ENCODE measurements around the gene AKAP13. TPM values are rescaled to one million over a fixed set of nuclear protein-coding genes. Genes with fewer than 3 reads are reported as not detected.

Gene AKAP13
- total RNA-seq, 1 experiment from 2014 or later, result 47.3 TPM

DNA sequence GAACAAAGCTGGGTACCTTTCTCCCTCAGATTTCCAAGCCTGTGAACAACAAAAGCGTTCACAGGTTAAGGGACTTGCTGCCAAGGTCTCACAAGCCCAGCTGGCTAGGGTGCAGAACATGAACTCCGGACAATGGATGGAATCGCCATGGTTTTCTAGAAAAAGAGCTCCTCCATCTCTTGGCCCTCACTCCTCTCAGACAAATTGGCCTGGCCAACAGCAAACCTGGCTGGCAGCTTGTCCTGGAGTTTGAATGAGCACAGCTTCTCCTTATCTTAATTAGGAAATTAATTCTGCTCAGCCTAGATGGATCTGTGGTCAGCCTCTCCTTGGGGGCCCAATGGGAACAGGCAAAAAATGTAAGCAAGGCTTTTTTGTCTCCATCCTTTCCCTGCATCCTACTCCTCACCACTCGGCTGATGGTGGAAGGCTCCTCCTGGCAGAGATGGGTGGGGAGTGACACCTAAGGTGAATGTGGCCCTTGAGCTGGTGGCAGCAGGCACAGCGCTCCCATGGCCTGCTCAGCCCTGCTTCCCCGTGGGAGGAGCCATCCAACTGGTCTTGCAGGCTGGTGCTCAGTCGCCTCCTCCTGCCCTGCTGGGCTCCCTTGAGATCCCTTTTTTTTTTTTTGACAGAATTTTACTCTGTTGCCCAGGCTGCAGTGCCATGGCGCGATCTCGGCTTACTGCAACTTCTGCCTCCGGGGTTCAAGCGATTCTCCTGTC is 408.5 kb downstream of the AKAP13 start:
- Histone ChIP-seq H2BK120ac (ENCODE audit: low read depth, low read length, poor library complexity, severe bottlenecking) (no peak overlapping the region), H2BK12ac (ENCODE audit: insufficient read length, low read depth, low read length) (no peak overlapping the region), H4K91ac (ENCODE audit: insufficient read length, low read depth, low read length) (no peak overlapping the region), H3K79me2 (ENCODE audit: insufficient read depth, low read length) (peaks cover 32% of the 10 kb centered on the region; the same call in 1 of the 2 replicates), H4K5ac (ENCODE audit: insufficient read length, low read depth, low read length) (no peak overlapping the region), H2AK5ac (ENCODE audit: insufficient read length, low read length) (no peak overlapping the region), H3K56ac (ENCODE audit: insufficient read length, low read depth, low read length) (no peak overlapping the region), H3K14ac (ENCODE audit: insufficient read depth, low read length) (no peak overlapping the region), H3K4ac (ENCODE audit: low read depth, low read length) (no peak overlapping the region), H3K9me3 (ENCODE audit: control insufficient read depth, low read depth, low read length) (no peaks in the 10 kb centered on the region), H2AFZ (ENCODE audit: low read length) (no peak overlapping the region), H3K4me1 (ENCODE audit: insufficient read depth, low read length) (peaks cover 14% of the 10 kb centered on the region; the same call in 1 of the 2 replicates), H3K18ac (ENCODE audit: insufficient read length, low read depth, low read length) (no peak overlapping the region), H2BK20ac (ENCODE audit: low read depth, low read length, poor library complexity, severe bottlenecking) (no peak overlapping the region), H3K23ac (ENCODE audit: insufficient read length, low read depth, low read length) (no peak overlapping the region), H3K23me2 (ENCODE audit: insufficient read length, low read depth, low read length, poor library complexity, severe bottlenecking) (peaks cover 6% of the 10 kb centered on the region), H3T11ph (ENCODE audit: low read length) (no peak overlapping the region), H2BK5ac (ENCODE audit: insufficient read length, low read length) (no peak overlapping the region), H3K27me3 (ENCODE audit: insufficient read depth, low read length) (no peaks in the 10 kb centered on the region), H4K20me1 (ENCODE audit: control insufficient read depth, insufficient read depth, insufficient read length) (no peaks in the 10 kb centered on the region), H3K27ac (ENCODE audit: insufficient read length, low read depth, low read length) (no peak overlapping the region), H3K9ac (ENCODE audit: extremely low read depth, insufficient read length, low read length) (no peak overlapping the region), H2BK15ac (ENCODE audit: low read depth, low read length) (no peak overlapping the region), H4K8ac (replicated peaks; ENCODE audit: insufficient read length, low read depth, low read length) (no peak overlapping the region), H3K4me2 (ENCODE audit: insufficient read depth, insufficient read length, low read length) (no peak overlapping the region), H3K79me1 (ENCODE audit: insufficient read depth, low read depth, low read length, poor library complexity, severe bottlenecking) (peaks cover 8% of the 10 kb centered on the region)
- no CpG with 5 or more reads among the region's 12 CpGs for WGBS (ENCODE audit: extremely low coverage, insufficient read length, low lambda C conversion rate)
- H3K27me3 Mint-ChIP-seq (ENCODE audit: low read depth), result no peaks in the 10 kb centered on the region
- H3K4me1 Mint-ChIP-seq, result peaks cover 53 to 66% of the 10 kb centered on the region in 2 experiments
- TF ChIP-seq, protein P1, sequence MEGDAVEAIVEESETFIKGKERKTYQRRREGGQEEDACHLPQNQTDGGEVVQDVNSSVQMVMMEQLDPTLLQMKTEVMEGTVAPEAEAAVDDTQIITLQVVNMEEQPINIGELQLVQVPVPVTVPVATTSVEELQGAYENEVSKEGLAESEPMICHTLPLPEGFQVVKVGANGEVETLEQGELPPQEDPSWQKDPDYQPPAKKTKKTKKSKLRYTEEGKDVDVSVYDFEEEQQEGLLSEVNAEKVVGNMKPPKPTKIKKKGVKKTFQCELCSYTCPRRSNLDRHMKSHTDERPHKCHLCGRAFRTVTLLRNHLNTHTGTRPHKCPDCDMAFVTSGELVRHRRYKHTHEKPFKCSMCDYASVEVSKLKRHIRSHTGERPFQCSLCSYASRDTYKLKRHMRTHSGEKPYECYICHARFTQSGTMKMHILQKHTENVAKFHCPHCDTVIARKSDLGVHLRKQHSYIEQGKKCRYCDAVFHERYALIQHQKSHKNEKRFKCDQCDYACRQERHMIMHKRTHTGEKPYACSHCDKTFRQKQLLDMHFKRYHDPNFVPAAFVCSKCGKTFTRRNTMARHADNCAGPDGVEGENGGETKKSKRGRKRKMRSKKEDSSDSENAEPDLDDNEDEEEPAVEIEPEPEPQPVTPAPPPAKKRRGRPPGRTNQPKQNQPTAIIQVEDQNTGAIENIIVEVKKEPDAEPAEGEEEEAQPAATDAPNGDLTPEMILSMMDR (conservative IDR thresholded peaks at IDR 0.05), result no peak
- H3K4me3 Mint-ChIP-seq, result no peak overlapping the region
- no peaks in the 10 kb centered on the region for H3K9me3 Mint-ChIP-seq
- peak overlapping the region in 2 of 3 experiments; percentile 58 to 80; a peak in 1 of 7 replicates for H3K27ac Mint-ChIP-seq
- H3K36me3 Mint-ChIP-seq (ENCODE audit: insufficient read depth in 1 of 3, low read depth in 3 of 3), result peaks cover 7 to 12% (median 10%) of the 10 kb centered on the region in 3 experiments; a peak in 6 of 7 replicates
- no peak for DNase-seq
